IPS DF 6.9 (cell line): ENCODE results near the gene VIPAS39.

Experiments
- DNase-seq: peaks from one replicate; pipeline ENCODE4 v3.0.0-alpha.2; 2013; ENCODE audit warnings: low read depth, low spot score
- H3K27ac ChIP-seq: one replicate; pipeline ENCODE4 v1.5.1; 2013; ENCODE audit warnings: low read length, control low read depth
- H3K27me3 ChIP-seq: 2 replicates; pipeline ENCODE4 v1.6.1; 2013; ENCODE audit warnings: mild to moderate bottlenecking, low read length; ENCODE audit not compliant: control insufficient read depth, insufficient read depth
- H3K36me3 ChIP-seq: 2 replicates; pipeline ENCODE4 v1.6.1; 2013; ENCODE audit warnings: low read length; ENCODE audit not compliant: control insufficient read depth, insufficient read depth
- H3K4me1 ChIP-seq: 2 replicates; pipeline ENCODE4 v1.6.1; 2013; ENCODE audit warnings: low read length; ENCODE audit not compliant: control insufficient read depth, insufficient read depth
- H3K4me3 ChIP-seq: 2 replicates; pipeline ENCODE4 v1.5.1; 2013; ENCODE audit warnings: mild to moderate bottlenecking, low read length
- H3K9me3 ChIP-seq: 2 replicates; pipeline ENCODE4 v1.6.1; 2013; ENCODE audit warnings: low read length, inconsistent platforms; ENCODE audit not compliant: control insufficient read depth, insufficient read depth
- WGBS: extraction: QIAGEN DNeasy Blood & Tissue Kit; methylation state at CpG from one replicate; pipeline ENCODE4 v1.1.7; 2013; ENCODE audit warnings: mixed read lengths, missing lambda C conversion rate; ENCODE audit not compliant: insufficient read length, insufficient coverage; 5-methylcytosine and 5-hydroxymethylcytosine counted together

VIPAS39 gene

DNA sequence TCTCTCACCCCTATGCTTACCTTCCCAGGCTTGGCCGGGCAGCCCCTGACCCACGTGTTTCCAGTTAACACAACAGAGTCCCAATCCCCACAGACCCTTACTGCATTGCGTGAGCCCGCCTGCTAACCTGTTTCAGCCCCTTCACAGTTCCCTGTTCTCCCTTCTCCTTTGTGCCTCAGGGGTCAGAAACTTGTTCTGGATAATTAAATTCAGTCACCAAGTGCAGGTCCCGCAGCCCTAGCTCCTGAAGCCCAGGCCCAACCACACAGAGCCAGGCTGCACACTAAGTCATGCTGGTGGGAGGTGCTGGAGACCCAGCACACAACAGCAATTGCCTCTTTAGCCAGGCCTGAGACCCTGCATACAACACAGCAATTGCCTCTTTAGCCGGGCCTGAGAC, 31.6 kb upstream of the VIPAS39 start:
- WGBS, result no CpG with 5 or more reads among the region's 6 CpGs

GRCh38 chr14:77488558-77488957, 31.2 kb upstream of the VIPAS39 start:
- Histone ChIP-seq H3K4me1 (no peaks in the 10 kb centered on the region), H3K27me3 (no peaks in the 10 kb centered on the region), H3K4me3 (no peak overlapping the region), H3K9me3 (no peaks in the 10 kb centered on the region), H3K36me3 (no peaks in the 10 kb centered on the region), H3K27ac (no peak overlapping the region)
- no CpG with 5 or more reads among the region's 7 CpGs for WGBS
- no peak for DNase-seq

More for the DNA sequence above, 31.6 kb upstream of the VIPAS39 start:
- Histone ChIP-seq H3K27me3 (no peaks in the 10 kb centered on the region), H3K4me3 (no peak overlapping the region), H3K4me1 (no peaks in the 10 kb centered on the region), H3K36me3 (no peaks in the 10 kb centered on the region), H3K27ac (no peak overlapping the region), H3K9me3 (no peaks in the 10 kb centered on the region)
- DNase-seq, result no peak

- no peaks in the 10 kb centered on the region for H3K9me3 ChIP-seq
- no peaks in the 10 kb centered on the region for H3K36me3 ChIP-seq
- no peaks in the 10 kb centered on the region for H3K4me1 ChIP-seq
- WGBS, result no CpG with 5 or more reads among the region's 7 CpGs
- H3K27ac ChIP-seq, result no peak overlapping the region
- no peaks in the 10 kb centered on the region for H3K27me3 ChIP-seq
- H3K4me3 ChIP-seq, result no peak overlapping the region
- DNase-seq, result no peak
These were observed 28.7 kb upstream of the VIPAS39 start for GRCh38 chr14:77485901-77486678.

DNA sequence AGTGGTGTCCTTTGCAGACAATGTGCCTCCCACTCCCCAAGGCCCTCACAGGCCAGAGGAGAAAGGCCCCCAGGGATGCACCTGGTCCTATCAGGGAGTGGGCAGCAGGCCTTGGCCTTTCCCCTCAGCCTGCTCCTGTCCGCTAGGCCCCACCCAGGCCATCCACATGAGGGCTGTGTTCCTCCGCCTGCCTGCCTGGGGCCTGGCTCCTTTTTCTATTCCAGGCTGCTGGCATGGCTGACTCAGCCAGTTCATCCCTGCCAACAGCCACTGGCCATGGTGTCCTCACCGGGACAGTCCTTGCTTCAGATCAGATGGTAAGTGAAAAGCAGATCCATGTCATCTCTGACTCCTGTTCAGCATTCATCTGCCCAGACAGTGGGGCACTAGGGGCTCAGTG, 27.9 kb upstream of the VIPAS39 start:
- no peak overlapping the region for H3K27ac ChIP-seq
- H3K4me3 ChIP-seq, result no peak overlapping the region
- H3K9me3 ChIP-seq, result no peaks in the 10 kb centered on the region
- DNase-seq, result no peak
- no CpG with 5 or more reads among the region's 3 CpGs for WGBS
- no peaks in the 10 kb centered on the region for H3K36me3 ChIP-seq
- H3K27me3 ChIP-seq, result no peaks in the 10 kb centered on the region
- H3K4me1 ChIP-seq, result no peaks in the 10 kb centered on the region

GRCh38 chr14:77482422-77482821, 25.0 kb upstream of the VIPAS39 start:
- Histone ChIP-seq H3K4me1 (no peaks in the 10 kb centered on the region), H3K36me3 (no peaks in the 10 kb centered on the region), H3K9me3 (no peaks in the 10 kb centered on the region), H3K27me3 (no peaks in the 10 kb centered on the region), H3K4me3 (no peak overlapping the region), H3K27ac (no peak overlapping the region)
- no CpG with 5 or more reads among the region's 8 CpGs for WGBS
- DNase-seq, result no peak

DNA sequence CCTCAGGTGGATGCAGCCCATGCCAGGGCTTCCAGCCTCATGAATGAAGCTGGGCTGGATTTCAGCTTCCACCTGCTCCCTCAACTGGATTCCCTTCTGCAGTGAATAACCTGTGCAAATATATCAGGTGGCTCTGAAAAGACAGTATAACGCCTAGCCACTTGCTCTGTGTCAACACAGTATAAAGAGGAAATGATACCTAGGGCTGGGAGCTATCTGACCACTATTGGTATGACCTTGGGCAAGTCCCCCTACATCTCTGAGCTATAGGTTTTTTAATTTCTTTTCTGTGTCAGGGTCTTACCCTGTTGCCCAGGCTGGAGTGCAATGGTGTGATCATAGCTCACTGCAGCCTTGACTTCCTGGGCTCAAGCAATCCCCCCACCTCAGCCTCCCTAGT, 21.4 kb upstream of the VIPAS39 start:
- no peaks in the 10 kb centered on the region for H3K27me3 ChIP-seq

DNA sequence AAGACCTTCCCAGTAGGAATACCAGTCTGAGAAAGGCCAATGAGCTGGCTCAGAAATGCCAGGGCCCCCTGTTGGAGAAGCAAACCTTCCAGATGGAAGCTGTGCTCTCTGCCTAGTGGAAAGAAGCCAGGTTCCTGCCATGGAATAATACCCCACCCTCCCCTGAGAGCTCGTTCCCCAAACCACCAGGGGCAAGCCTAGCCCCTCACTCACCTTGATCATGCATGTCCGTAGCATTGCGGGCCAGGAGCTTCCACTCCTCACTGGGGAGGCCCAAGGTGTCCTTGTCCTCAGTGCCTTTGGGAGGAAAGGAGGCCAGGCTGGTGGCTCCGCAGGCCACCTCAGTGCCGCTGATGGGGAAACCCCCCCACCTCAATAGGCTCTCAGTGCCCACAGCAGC, 20.6 kb upstream of the VIPAS39 start:
- Histone ChIP-seq H3K27ac (no peak overlapping the region), H3K27me3 (no peaks in the 10 kb centered on the region), H3K36me3 (no peaks in the 10 kb centered on the region), H3K4me3 (no peak overlapping the region), H3K9me3 (no peaks in the 10 kb centered on the region), H3K4me1 (no peaks in the 10 kb centered on the region; the same call in 1 of the 2 replicates)
- no CpG with 5 or more reads among the region's 5 CpGs for WGBS
- DNase-seq, result no peak

More for the DNA sequence above, 21.4 kb upstream of the VIPAS39 start:
- H3K4me1 ChIP-seq, result no peaks in the 10 kb centered on the region; the same call in 1 of the 2 replicates
- H3K4me3 ChIP-seq, result no peak overlapping the region
- H3K36me3 ChIP-seq, result no peaks in the 10 kb centered on the region
- WGBS, result no CpG with 5 or more reads among the region's 1 CpG
- H3K27ac ChIP-seq, result no peak overlapping the region
- DNase-seq, result no peak
- H3K9me3 ChIP-seq, result no peaks in the 10 kb centered on the region

DNA sequence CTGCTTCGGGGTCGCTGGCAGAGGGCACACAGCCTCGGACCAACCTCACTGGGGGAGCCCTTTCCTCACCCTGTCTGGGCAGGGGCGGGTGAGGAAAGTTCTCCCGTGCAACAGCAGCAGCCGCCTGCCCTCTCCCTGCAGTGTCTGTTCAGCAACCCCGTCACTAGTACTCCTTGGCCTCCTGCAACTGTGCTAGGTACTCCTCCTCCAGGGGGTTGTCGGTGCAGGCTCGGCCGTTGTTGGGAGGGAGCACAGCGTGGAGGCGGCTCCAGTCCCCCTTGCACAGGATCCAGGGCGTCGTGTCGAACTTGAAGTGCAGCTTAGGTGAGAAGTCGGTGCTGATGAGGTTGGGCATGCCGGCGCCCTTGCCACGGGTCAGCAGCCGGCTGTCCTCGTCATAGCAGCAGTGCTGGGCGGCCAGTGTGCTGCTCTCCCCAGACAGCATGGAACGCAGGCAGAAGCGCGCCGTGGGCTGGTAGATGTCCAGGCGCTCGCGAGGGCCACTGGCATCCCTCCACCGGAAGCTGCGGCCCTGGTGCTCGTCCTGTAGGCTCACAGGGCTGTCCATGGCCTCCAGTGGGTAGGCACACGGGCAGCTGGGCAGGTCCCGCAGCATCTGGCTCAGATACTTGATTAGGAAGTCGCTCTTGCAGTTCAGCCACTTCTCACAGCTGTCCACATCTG, 18.2 kb upstream of the VIPAS39 start:
- H3K36me3 ChIP-seq, result no peaks in the 10 kb centered on the region
- H3K4me3 ChIP-seq, result no peak overlapping the region
- no peaks in the 10 kb centered on the region for H3K9me3 ChIP-seq
- no CpG with 5 or more reads among the region's 35 CpGs for WGBS
- H3K27ac ChIP-seq, result no peak overlapping the region
- H3K27me3 ChIP-seq, result no peaks in the 10 kb centered on the region
- no peak for DNase-seq
- H3K4me1 ChIP-seq, result no peaks in the 10 kb centered on the region; the same call in 1 of the 2 replicates

DNA sequence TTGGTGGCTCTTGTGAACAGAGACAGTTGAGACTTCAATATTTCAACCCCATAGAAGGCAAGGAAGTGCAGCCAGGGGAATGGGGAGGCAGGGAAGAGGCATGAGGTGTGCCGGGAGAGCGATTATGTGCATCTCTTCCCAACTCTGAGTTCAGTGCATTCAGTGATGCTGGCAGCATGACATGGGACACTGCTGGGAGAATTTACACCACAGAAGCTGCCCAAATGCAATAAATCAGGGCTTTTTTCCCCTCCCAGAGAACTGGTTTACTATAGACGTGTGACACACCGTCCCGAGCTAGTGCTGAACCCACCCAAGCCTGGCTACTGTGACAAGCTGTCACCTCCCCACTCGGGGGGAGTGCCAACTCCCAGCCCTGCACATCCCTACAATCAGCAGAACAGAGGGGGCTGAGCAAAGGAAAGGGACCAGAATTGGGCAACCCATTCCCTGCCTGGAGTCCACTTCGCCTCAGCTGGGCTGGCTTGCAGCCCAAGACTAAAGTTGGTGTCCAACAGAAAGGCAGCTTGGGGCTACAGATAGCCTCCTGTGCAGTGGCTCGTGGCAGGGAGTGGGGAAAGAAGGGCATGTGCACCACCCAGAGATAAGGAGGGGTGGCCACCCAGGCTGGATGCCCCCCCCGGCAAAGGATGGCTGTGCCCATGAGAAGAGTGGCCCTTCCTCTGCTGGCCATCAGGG, 17.2 kb upstream of the VIPAS39 start:
- Histone ChIP-seq H3K4me1 (no peaks in the 10 kb centered on the region; the same call in 1 of the 2 replicates), H3K27ac (no peak overlapping the region), H3K36me3 (no peaks in the 10 kb centered on the region; the same call in 1 of the 2 replicates), H3K4me3 (no peak overlapping the region), H3K27me3 (no peaks in the 10 kb centered on the region), H3K9me3 (no peaks in the 10 kb centered on the region)
- no peak for DNase-seq
- WGBS, result no CpG with 5 or more reads among the region's 9 CpGs

GRCh38 chr14:77473921-77474320, 16.5 kb upstream of the VIPAS39 start:
- Histone ChIP-seq H3K27ac (no peak overlapping the region), H3K4me3 (no peak overlapping the region), H3K36me3 (peaks cover 1% of the 10 kb centered on the region; the same call in 1 of the 2 replicates), H3K9me3 (no peaks in the 10 kb centered on the region), H3K4me1 (no peaks in the 10 kb centered on the region; the same call in 1 of the 2 replicates), H3K27me3 (no peaks in the 10 kb centered on the region)
- no peak for DNase-seq
- WGBS, result no CpG with 5 or more reads among the region's 5 CpGs
